Fibroblast of lung (primary cell): Measurements from ENCODE around the gene FGFR3.

Experiments used
- EZH2 ChIP-seq: IDR thresholded peaks from 2 replicates; pipeline ENCODE4 v1.5.1; 2012; ENCODE audit warnings: low read length, control low read depth, mild to moderate bottlenecking; ENCODE audit errors: missing control alignments
- TF ChIP-seq, protein P1 (sequence below), 2 donors: IDR thresholded peaks in 1 of 2; conservative IDR thresholded peaks in 1 of 2; 1 replicate in 1 of 2; 2 replicates in 1 of 2; pipeline ENCODE4 v1.5.1; 2011 to 2012; ENCODE audit warnings: low read length in 2 of 2, control low read depth in 1 of 2, inconsistent platforms in 1 of 2, low read depth in 1 of 2, mild to moderate bottlenecking in 1 of 2

DNA sequence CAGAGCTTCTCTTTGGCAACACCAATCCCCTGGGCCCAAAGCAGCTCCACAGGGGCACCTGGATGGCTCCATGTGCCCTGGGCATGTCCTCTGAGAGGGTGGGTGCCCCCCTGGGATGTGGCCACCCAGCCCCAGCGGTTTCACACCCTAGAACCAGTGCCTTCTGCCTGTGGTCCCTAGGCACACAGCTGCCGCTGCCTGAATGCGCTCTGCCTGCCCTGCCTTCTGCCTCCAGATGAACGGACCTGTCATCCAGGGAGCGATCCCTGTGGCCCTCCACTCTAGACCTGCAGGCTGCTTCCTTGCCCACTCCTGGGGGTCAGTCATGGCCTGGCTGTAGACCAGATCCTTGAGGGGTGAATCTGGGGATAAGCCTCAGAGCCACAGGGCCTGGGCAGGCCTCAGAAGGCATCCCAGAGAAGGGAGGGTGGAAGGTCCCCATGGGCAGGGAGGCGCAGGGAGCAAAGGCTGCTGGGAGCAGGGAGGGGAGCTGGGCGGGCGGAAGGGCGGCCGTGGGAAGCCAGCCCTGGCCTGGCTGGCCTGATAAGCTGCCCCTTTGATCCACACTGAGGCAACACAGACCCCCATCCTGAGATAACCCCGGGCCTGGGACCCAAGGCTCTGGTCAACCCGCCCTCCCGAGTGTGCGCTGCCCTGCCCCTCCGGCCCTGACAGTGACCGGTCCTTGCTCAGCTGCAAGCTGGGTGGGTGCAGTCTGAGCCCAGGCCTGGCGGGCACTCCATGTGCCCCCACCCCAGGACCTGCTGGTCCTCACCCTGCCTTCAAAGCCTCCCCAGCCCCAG is 8.1 kb upstream of the FGFR3 start:
- TF ChIP-seq, protein P1, sequence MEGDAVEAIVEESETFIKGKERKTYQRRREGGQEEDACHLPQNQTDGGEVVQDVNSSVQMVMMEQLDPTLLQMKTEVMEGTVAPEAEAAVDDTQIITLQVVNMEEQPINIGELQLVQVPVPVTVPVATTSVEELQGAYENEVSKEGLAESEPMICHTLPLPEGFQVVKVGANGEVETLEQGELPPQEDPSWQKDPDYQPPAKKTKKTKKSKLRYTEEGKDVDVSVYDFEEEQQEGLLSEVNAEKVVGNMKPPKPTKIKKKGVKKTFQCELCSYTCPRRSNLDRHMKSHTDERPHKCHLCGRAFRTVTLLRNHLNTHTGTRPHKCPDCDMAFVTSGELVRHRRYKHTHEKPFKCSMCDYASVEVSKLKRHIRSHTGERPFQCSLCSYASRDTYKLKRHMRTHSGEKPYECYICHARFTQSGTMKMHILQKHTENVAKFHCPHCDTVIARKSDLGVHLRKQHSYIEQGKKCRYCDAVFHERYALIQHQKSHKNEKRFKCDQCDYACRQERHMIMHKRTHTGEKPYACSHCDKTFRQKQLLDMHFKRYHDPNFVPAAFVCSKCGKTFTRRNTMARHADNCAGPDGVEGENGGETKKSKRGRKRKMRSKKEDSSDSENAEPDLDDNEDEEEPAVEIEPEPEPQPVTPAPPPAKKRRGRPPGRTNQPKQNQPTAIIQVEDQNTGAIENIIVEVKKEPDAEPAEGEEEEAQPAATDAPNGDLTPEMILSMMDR (conservative IDR thresholded peaks at IDR 0.05 in 1 of 2, IDR thresholded peaks at IDR 0.05 in 1 of 2; ENCODE audit: low read depth in 1 of 2, low read length in 2 of 2) = no peak
- no peak for TF ChIP-seq EZH2
